Skeletal muscle cell (primary cell): ENCODE measurements around the gene SMAD7.

Experiments used
- DNase-seq: peaks from one replicate; pipeline ENCODE4 v3.0.0-alpha.2; 2010; ENCODE audit warnings: low read depth
- H3K4me3 ChIP-seq: 2 replicates; pipeline ENCODE4 v1.5.1; 2011; ENCODE audit warnings: low read depth, mild to moderate bottlenecking, control low read depth, low read length, moderate library complexity

SMAD7 gene

GRCh38 chr18:48937869-48938750 is 12.7 kb downstream of the SMAD7 start:
- no peak for DNase-seq

GRCh38 chr18:48935433-48935774 is 15.4 kb downstream of the SMAD7 start:
- DNase-seq, result no peak
- H3K4me3 ChIP-seq, result no peak overlapping the region

More at GRCh38 chr18:48937869-48938750, 12.7 kb downstream of the SMAD7 start:
- H3K4me3 ChIP-seq, result no peak overlapping the region

GRCh38 chr18:48934723-48935432 is 15.9 kb downstream of the SMAD7 start:
- H3K4me3 ChIP-seq, result no peak overlapping the region
- DNase-seq, result no peak

- H3K4me3 ChIP-seq, result no peak overlapping the region
- DNase-seq, result no peak
These were observed 16.4 kb downstream of the SMAD7 start for GRCh38 chr18:48934415-48934722.

- DNase-seq, result no peak
- no peak overlapping the region for H3K4me3 ChIP-seq
These were observed 17.0 kb downstream of the SMAD7 start for GRCh38 chr18:48933578-48934414.

GRCh38 chr18:48932822-48933510 is 17.8 kb downstream of the SMAD7 start:
- no peak for DNase-seq
- no peak overlapping the region for H3K4me3 ChIP-seq

- no peak for DNase-seq
These were observed 18.3 kb downstream of the SMAD7 start for GRCh38 chr18:48932462-48932818.

GRCh38 chr18:48931680-48932461 is 18.9 kb downstream of the SMAD7 start:
- no peak for DNase-seq
- no peak overlapping the region for H3K4me3 ChIP-seq

More at GRCh38 chr18:48932462-48932818, 18.3 kb downstream of the SMAD7 start:
- no peak overlapping the region for H3K4me3 ChIP-seq

GRCh38 chr18:48930926-48931325 is 19.8 kb downstream of the SMAD7 start:
- no peak for DNase-seq
- no peak overlapping the region for H3K4me3 ChIP-seq

GRCh38 chr18:48929941-48930713 is 20.6 kb downstream of the SMAD7 start:
- H3K4me3 ChIP-seq, result no peak overlapping the region
- no peak for DNase-seq

GRCh38 chr18:48929212-48929612 is 21.6 kb downstream of the SMAD7 start:
- no peak overlapping the region for H3K4me3 ChIP-seq
- no peak for DNase-seq

- DNase-seq, result no peak
- no peak overlapping the region for H3K4me3 ChIP-seq
These were observed 22.0 kb downstream of the SMAD7 start for GRCh38 chr18:48928787-48929186.

- H3K4me3 ChIP-seq, result no peak overlapping the region
- DNase-seq, result no peak
These were observed 23.3 kb downstream of the SMAD7 start for GRCh38 chr18:48927286-48928080.

GRCh38 chr18:48926420-48926857 is 24.3 kb downstream of the SMAD7 start:
- no peak overlapping the region for H3K4me3 ChIP-seq

GRCh38 chr18:48925491-48925780 is 25.3 kb downstream of the SMAD7 start:
- no peak overlapping the region for H3K4me3 ChIP-seq
- DNase-seq, result no peak

More at GRCh38 chr18:48926420-48926857, 24.3 kb downstream of the SMAD7 start:
- no peak for DNase-seq

- DNase-seq, result no peak
- no peak overlapping the region for H3K4me3 ChIP-seq
These were observed 25.9 kb downstream of the SMAD7 start for GRCh38 chr18:48924630-48925490.
